HEK293 (cell line): Measurements from ENCODE around the gene NUP107.

ENCODE experiments used
- CTCF ChIA-PET: fragments of 350-600 bp; formaldehyde crosslinking; extraction: SDS; loops from one replicate; lab custom pipeline; 2021; ENCODE audit warnings: antibody characterized with exemption; lab: Yijun Ruan, JAX
- POLR2A ChIA-PET: fragments of 300-600 bp; formaldehyde crosslinking; extraction: SDS; loops from one replicate; lab custom pipeline; 2020; ENCODE audit warnings: antibody characterized with exemption, inconsistent platforms; lab: Yijun Ruan, JAX
- H3K27ac ChIP-seq: fragments of 200-500 bp; sonication (Bioruptor generic); 2 replicates; pipeline ENCODE4 v1.5.1; 2014; ENCODE audit warnings: low read depth, low read length, control low read depth, inconsistent platforms; ENCODE audit errors: extremely low read depth
- H3K36me3 ChIP-seq, 2 experiments: fragments of 200-500 bp in 1 of 2; sonication (Bioruptor generic) in 1 of 2; 1 replicate in 1 of 2; 2 replicates in 1 of 2; pipeline ENCODE4 v1.5.1; 2014 to 2017; ENCODE audit warnings: inconsistent platforms in 2 of 2, low read length in 2 of 2; ENCODE audit not compliant: control insufficient read depth in 2 of 2, insufficient read depth in 1 of 2
- H3K4me1 ChIP-seq: fragments of 200-500 bp; sonication (Bioruptor generic); 2 replicates; pipeline ENCODE4 v1.5.1; 2014; ENCODE audit warnings: mild to moderate bottlenecking, low read length, inconsistent platforms; ENCODE audit not compliant: control insufficient read depth, insufficient read depth
- H3K4me3 ChIP-seq: 2 replicates; pipeline ENCODE4 v1.5.1; 2011; ENCODE audit warnings: low read depth, mild to moderate bottlenecking, control low read depth, low read length, moderate library complexity
- H3K9me3 ChIP-seq: fragments of 200-500 bp; sonication (Bioruptor generic); 2 replicates; pipeline ENCODE4 v1.5.1; 2014; ENCODE audit warnings: low read depth, low read length, inconsistent platforms; ENCODE audit not compliant: control insufficient read depth, insufficient read depth
- GLIS1 ChIP-seq: fragments of 450-650 bp; formaldehyde crosslinking; IDR thresholded peaks from 2 replicates; pipeline ENCODE4 v1.5.1; 2016; ENCODE audit warnings: missing biosample characterization, missing genetic modification characterization
- KLF10 ChIP-seq: fragments of 450-650 bp; IDR thresholded peaks from 2 replicates; pipeline ENCODE4 v1.5.1; 2018; ENCODE audit warnings: missing biosample characterization, mild to moderate bottlenecking, missing genetic modification characterization
- MZF1 ChIP-seq: fragments of 450-650 bp; formaldehyde crosslinking; IDR thresholded peaks from 2 replicates; pipeline ENCODE4 v1.5.1; 2017; ENCODE audit warnings: missing biosample characterization, missing genetic modification characterization, borderline replicate concordance
- SCRT2 ChIP-seq: fragments of 450-650 bp; formaldehyde crosslinking; IDR thresholded peaks from 2 replicates; pipeline ENCODE4 v1.5.1; 2016; ENCODE audit warnings: missing biosample characterization, missing genetic modification characterization
- SP3 ChIP-seq: fragments of 450-650 bp; formaldehyde crosslinking; IDR thresholded peaks from 2 replicates; pipeline ENCODE4 v1.5.1; 2016; ENCODE audit warnings: missing biosample characterization, missing genetic modification characterization
- ZFHX2 ChIP-seq: fragments of 450-650 bp; formaldehyde crosslinking; conservative IDR thresholded peaks from 2 replicates; pipeline ENCODE4 v1.5.1; 2016; ENCODE audit warnings: missing biosample characterization, missing genetic modification characterization
- ZFP37 ChIP-seq: fragments of 450-650 bp; formaldehyde crosslinking; IDR thresholded peaks from 2 replicates; pipeline ENCODE4 v1.5.1; 2016; ENCODE audit warnings: missing biosample characterization, missing genetic modification characterization
- ZIC2 ChIP-seq: fragments of 450-650 bp; formaldehyde crosslinking; IDR thresholded peaks from 2 replicates; pipeline ENCODE4 v1.5.1; 2016; ENCODE audit warnings: missing biosample characterization, missing genetic modification characterization
- ZNF155 ChIP-seq: fragments of 450-650 bp; formaldehyde crosslinking; IDR thresholded peaks from 2 replicates; pipeline ENCODE4 v1.5.1; 2016; ENCODE audit warnings: missing biosample characterization, missing genetic modification characterization
- ZNF19 ChIP-seq: fragments of 450-650 bp; formaldehyde crosslinking; IDR thresholded peaks from 2 replicates; pipeline ENCODE4; 2016; ENCODE audit warnings: missing biosample characterization, missing genetic modification characterization, low read depth
- ZNF23 ChIP-seq: fragments of 450-650 bp; formaldehyde crosslinking; IDR thresholded peaks from 2 replicates; pipeline ENCODE4 v1.5.1; 2016; ENCODE audit warnings: missing biosample characterization, missing genetic modification characterization, borderline replicate concordance
- ZNF24 ChIP-seq: fragments of 450-650 bp; formaldehyde crosslinking; IDR thresholded peaks from 2 replicates; pipeline ENCODE4 v1.5.1; 2016; ENCODE audit warnings: missing biosample characterization, missing genetic modification characterization
- ZNF311 ChIP-seq: fragments of 450-650 bp; formaldehyde crosslinking; IDR thresholded peaks from 2 replicates; pipeline ENCODE4 v1.5.1; 2017; ENCODE audit warnings: missing biosample characterization, missing genetic modification characterization, borderline replicate concordance
- ZNF350 ChIP-seq: fragments of 450-650 bp; formaldehyde crosslinking; IDR thresholded peaks from 2 replicates; pipeline ENCODE4 v1.5.0; 2017; ENCODE audit warnings: missing biosample characterization, mild to moderate bottlenecking, missing genetic modification characterization
- ZNF37A ChIP-seq: fragments of 450-650 bp; IDR thresholded peaks from 2 replicates; pipeline ENCODE4 v1.5.1; 2018; ENCODE audit warnings: missing biosample characterization, missing genetic modification characterization
- ZNF549 ChIP-seq: fragments of 450-650 bp; IDR thresholded peaks from 2 replicates; pipeline ENCODE4 v1.5.1; 2018; ENCODE audit warnings: missing biosample characterization, missing genetic modification characterization, mild to moderate bottlenecking, inconsistent platforms, moderate library complexity
- ZNF768 ChIP-seq: fragments of 450-650 bp; formaldehyde crosslinking; IDR thresholded peaks from 2 replicates; pipeline ENCODE4 v1.5.1; 2018; ENCODE audit warnings: missing biosample characterization, mild to moderate bottlenecking, missing genetic modification characterization
- ZSCAN16 ChIP-seq: fragments of 450-650 bp; formaldehyde crosslinking; IDR thresholded peaks from 2 replicates; pipeline ENCODE4 v1.5.1; 2016; ENCODE audit warnings: missing biosample characterization, missing genetic modification characterization
- TF ChIP-seq, protein P1 (sequence below): fragments of 450-650 bp; formaldehyde crosslinking; optimal IDR thresholded peaks from 2 replicates; pipeline ENCODE3; 2016; ENCODE audit warnings: missing biosample characterization, mild to moderate bottlenecking, missing genetic modification characterization
- TF ChIP-seq, protein P2 (sequence below): fragments of 450-650 bp; formaldehyde crosslinking; IDR thresholded peaks from 2 replicates; pipeline ENCODE4 v1.5.1; 2016; ENCODE audit warnings: missing biosample characterization, missing genetic modification characterization
- TF ChIP-seq, protein P3 (sequence below): fragments of 450-650 bp; IDR thresholded peaks from 2 replicates; pipeline ENCODE4 v1.5.1; 2018; ENCODE audit warnings: missing biosample characterization, mild to moderate bottlenecking, missing genetic modification characterization
- TF ChIP-seq, protein P4 (sequence below): fragments of 450-650 bp; formaldehyde crosslinking; IDR thresholded peaks from 2 replicates; pipeline ENCODE4; 2016; ENCODE audit warnings: missing biosample characterization, missing genetic modification characterization

Gene NUP107

DNA sequence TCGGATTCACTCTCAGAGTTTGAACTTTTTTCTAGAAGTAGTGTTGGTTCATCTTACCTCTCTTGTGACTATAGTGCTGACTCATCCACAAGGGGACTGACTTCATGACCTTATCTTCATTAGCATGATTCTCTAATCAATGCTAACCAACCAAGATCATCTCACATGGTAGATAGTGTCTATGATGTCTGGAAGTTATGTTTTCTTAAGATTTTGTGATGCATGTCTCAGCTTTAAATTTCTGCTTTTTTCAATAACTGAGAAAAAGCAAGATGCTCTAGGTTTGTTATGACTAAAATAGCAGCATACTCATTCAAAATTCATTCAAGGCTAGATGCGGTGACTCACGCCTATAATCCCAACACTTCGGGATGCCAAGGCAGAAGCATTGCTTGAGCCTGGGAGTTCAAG, 46.9 kb downstream of the NUP107 start:
- Histone ChIP-seq H3K4me1 (no peaks in the 10 kb centered on the region), H3K9me3 (no peaks in the 10 kb centered on the region), H3K36me3 (peaks cover 71 to 82% of the 10 kb centered on the region in 2 experiments), H3K4me3 (no peak overlapping the region), H3K27ac (no peak overlapping the region)
- CTCF ChIA-PET, result interaction anchor here (0.6 kb wide), 1 partner anchor 50 kb away, joined by 3 read pairs; no protein-coding TSS in a partner anchor
- TF ChIP-seq ZNF37A (tag by site-specific recombination) (no peak), ZNF19 (tag by site-specific recombination) (no peak), ZNF311 (tag by site-specific recombination) (no peak), ZNF768 (tag by site-specific recombination) (no peak), MZF1 (tag by site-specific recombination) (no peak)
- TF ChIP-seq, protein P1, sequence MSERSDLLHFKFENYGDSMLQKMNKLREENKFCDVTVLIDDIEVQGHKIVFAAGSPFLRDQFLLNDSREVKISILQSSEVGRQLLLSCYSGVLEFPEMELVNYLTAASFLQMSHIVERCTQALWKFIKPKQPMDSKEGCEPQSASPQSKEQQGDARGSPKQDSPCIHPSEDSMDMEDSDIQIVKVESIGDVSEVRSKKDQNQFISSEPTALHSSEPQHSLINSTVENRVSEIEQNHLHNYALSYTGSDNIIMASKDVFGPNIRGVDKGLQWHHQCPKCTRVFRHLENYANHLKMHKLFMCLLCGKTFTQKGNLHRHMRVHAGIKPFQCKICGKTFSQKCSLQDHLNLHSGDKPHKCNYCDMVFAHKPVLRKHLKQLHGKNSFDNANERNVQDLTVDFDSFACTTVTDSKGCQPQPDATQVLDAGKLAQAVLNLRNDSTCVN (tag by site-specific recombination), result no peak
- TF ChIP-seq, protein P2, sequence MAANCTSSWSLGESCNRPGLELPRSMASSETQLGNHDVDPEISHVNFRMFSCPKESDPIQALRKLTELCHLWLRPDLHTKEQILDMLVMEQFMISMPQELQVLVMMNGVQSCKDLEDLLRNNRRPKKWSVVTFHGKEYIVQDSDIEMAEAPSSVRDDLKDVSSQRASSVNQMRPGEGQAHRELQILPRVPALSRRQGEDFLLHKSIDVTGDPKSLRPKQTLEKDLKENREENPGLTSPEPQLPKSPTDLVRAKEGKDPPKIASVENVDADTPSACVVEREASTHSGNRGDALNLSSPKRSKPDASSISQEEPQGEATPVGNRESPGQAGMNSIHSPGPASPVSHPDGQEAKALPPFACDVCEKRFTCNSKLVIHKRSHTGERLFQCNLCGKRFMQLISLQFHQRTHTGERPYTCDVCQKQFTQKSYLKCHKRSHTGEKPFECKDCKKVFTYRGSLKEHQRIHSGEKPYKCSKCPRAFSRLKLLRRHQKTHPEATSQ, result no peak
- TF ChIP-seq, protein P3, sequence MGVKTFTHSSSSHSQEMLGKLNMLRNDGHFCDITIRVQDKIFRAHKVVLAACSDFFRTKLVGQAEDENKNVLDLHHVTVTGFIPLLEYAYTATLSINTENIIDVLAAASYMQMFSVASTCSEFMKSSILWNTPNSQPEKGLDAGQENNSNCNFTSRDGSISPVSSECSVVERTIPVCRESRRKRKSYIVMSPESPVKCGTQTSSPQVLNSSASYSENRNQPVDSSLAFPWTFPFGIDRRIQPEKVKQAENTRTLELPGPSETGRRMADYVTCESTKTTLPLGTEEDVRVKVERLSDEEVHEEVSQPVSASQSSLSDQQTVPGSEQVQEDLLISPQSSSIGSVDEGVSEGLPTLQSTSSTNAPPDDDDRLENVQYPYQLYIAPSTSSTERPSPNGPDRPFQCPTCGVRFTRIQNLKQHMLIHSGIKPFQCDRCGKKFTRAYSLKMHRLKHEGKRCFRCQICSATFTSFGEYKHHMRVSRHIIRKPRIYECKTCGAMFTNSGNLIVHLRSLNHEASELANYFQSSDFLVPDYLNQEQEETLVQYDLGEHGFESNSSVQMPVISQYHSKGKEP (tag by site-specific recombination), result no peak
- POLR2A ChIA-PET, result no interaction called here

DNA sequence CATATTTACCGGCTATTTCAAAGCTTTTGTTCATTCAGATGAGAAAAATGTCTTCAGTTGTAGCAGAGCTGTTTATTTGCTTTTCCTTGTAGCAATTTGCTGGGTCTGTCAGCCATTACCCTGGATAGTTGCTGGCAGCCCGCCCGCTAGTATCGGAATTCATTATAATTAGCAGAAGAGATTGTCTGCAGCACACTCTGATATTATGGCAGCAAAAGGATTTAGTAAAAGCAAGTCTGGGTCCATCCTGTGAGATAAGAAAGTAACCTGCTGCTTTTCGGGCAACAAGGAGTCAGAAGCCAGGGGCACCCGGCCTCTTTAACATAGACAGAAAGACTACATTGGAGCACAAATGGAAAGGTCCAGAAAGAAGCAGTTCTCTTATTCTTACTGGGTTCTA, 53.1 kb downstream of the NUP107 start:
- TF ChIP-seq KLF10 (tag by site-specific recombination) (no peak), ZFP37 (tag by site-specific recombination) (no peak), ZFHX2 (tag by site-specific recombination) (no peak), ZIC2 (tag by site-specific recombination) (no peak), SP3 (no peak), ZNF155 (tag by site-specific recombination) (no peak), ZNF549 (tag by site-specific recombination) (no peak), GLIS1 (tag by site-specific recombination) (no peak), ZNF23 (tag by site-specific recombination) (no peak), SCRT2 (tag by site-specific recombination) (no peak), ZNF24 (tag by site-specific recombination) (no peak), ZSCAN16 (tag by site-specific recombination) (no peak), ZNF350 (tag by site-specific recombination) (no peak)
- TF ChIP-seq, protein P4, sequence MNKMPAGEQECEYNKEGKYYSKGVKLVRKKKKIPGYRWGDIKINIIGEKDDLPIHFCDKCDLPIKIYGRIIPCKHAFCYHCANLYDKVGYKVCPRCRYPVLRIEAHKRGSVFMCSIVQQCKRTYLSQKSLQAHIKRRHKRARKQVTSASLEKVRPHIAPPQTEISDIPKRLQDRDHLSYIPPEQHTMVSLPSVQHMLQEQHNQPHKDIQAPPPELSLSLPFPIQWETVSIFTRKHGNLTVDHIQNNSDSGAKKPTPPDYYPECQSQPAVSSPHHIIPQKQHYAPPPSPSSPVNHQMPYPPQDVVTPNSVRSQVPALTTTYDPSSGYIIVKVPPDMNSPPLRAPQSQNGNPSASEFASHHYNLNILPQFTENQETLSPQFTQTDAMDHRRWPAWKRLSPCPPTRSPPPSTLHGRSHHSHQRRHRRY (tag by site-specific recombination), result no peak
- TF ChIP-seq, all 188 proteins: peak for 0
- Histone ChIP-seq H3K36me3 (peaks cover 35 to 67% of the 10 kb centered on the region in 2 experiments), H3K4me3 (no peak overlapping the region), H3K4me1 (no peaks in the 10 kb centered on the region), H3K27ac (no peak overlapping the region), H3K9me3 (no peaks in the 10 kb centered on the region)
- ChIA-PET CTCF (interaction anchor here (0.6 kb wide), 1 partner anchor 197 kb away, joined by 6 read pairs; no protein-coding TSS in a partner anchor), POLR2A (no interaction called here)
